GM04503 (cell line): ENCODE results near the gene PRIMA1.

Source experiments
- DNase-seq: peaks from one replicate; pipeline ENCODE4 v3.0.0-alpha.2; 2012; ENCODE audit warnings: low read depth

PRIMA1 gene

DNA sequence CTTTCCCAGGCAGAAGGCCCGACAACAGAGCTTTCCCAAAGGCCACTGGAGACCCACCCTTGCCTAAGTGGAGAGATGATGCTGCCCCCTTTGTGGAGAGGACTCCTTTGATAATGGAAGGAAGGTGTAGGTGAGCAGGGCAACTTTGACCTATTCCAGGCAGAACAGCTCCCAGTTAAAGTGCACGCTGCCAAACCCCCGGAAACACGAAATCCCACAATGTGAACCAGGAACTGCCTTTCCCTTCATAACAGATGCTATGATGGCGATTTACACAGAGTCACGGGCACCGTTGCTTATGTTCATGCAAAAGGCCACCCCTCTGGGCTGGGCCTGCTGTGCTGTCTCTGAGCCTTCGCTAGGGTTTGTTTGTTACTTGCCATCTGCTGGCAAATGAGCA is 34.6 kb downstream of the PRIMA1 start:
- no peak for DNase-seq

DNA sequence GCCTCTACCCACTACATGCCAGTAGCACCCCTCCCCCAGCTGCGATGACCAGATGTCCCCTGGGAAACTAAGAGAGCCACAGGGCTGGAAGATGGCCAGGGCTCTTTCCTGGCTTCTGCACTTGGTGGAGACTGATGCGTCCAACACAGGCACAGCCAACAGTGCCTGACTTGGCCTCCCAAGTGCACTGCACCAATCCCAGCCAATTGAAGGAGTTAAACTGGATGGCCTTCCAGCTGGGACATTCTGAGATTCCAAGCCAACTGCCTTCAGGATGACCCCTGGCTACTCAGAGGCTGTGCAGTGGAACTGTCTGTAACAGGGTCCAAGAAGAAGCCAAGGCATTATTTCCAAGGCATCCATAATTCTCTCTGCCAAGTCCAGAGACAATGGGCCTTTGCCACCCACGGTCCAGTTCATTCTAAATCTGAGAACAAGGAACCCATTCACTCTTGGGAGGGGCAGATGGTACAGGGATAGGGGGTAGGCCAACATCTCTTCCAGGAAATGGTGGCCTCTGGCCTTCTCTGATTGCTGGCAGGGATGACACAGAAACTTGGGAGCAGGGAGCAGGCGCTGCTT is 35.2 kb downstream of the PRIMA1 start:
- no peak for DNase-seq

DNA sequence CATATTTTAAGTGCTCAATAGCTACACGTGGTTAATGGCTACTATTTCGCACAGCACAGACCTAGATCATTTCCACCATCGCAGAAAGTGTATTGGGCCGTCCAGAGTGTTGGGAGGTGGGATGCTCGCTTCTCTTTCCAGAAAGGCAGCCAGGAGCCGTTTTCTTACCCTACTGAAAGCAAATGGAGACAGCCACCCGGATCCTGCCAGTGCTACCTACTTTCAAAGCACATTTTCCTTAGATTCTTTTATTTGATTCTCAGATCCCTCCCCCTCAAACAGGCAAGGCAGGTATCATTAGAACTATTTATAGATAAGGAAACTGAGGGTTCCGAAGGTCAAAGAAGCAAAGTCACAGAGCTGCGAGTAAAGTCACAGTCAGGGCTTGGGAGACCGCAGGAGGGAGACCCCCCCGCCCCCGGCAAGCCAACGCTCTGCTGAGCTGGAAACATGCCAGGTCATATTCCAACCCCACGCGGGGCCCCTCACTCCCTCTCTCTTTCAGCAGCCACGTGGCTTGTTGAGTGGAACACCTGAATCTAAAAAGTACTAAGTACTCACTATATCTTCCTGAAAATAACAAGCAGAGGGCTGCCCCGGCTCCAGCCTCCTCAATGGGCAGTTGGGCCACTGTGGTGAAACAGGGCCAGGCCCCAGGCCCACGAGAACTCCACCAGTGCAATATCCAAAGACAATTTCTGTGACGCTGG is 36.2 kb downstream of the PRIMA1 start:
- DNase-seq = no peak

DNA sequence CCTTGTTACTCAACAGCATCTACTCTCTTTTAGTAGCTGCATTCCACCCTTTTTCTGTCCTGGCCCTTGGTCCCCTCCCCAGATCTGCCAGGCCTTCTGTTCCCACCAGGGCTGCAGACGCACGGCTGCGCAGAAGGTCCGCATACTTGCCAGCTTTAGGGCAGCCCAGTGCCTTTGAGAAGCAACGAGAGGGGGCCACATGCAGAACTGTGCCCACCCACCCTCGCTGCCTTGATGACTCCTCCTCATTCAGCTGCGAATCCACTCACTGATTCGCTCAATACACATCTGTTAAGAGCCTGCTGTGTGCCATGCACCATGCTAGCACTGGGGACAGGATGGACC is 39.2 kb downstream of the PRIMA1 start:
- DNase-seq = no peak

DNA sequence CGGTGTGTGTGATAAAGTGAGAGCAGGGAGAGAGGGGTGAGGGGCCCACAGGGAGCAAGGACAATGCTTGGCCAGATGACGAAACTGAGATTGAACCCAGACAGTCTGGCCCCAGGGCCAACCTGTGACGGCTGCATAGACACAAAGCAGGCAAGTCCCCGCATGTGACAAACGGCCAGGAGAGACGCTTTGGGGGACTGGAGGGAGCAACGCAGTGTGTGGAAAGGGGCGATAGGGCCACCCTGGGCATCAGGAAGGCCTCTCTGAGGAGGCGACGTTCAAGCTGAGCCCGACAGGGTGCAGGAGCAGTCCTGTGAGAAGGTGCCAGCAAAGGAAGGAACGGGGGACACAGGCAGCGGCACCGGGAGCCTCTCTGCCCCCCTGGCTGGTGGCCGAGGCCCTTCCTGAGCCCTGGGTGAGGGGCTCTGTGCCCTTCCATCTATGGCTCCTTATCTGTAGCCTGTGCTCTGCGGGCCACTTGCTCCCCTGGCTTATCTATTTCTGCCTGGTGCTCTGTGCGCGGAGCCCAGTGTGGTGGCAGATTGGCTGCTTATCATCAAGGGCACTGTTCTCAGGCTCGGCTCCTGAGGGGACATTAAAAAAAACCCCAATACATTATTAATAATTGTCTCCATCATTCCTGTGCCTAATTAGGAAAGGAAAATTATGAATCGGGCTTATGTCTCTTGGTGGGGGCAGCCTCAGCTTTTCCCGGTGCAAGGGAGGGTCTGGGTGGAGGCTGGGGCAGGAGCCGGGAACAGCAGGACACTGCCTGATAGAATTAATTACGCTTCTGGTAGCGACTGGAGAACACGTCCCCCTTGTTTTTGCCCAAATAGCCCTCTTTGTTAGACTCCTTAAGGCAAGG is 39.8 kb downstream of the PRIMA1 start:
- no peak for DNase-seq

DNA sequence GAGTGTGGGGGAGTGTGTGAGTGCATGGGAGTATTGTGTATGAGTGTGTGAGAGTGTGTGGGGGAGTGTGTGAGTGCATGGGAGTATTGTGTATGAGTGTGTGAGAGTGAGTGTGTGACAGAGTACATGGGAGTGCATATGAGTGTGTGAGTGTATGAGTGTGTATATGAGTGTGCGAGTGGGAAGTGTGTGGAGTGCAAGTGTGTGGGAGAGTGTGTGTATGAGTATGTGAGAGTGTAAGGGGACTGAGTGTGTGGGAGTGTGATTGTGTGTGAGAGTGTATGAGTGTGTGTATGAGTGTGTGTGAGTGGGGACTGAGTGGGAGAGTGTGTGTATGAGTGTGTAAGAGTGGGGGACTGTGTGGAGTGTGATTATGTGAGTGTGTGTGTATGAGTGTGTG is 40.7 kb downstream of the PRIMA1 start:
- no peak for DNase-seq

DNA sequence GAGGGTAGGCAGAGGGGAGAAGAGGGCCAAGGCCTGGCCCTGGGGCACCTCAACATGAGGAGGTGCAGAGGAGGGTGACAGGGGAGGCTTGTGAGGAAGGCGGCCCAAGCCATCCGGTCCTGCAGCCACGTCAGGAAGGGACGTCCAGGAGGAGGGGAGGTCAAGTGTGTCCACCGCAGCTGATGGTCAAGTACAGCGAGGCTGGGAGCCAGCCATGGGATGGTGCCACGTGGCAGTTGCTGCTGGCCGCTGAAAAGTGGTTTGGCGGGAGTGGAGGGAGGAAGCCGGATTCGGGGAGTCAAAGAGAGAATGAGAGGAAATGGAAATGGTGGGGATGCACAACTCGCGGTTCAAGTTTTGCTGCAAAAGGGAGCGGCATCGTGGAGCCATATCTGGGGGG is 41.2 kb downstream of the PRIMA1 start:
- no peak for DNase-seq

DNA sequence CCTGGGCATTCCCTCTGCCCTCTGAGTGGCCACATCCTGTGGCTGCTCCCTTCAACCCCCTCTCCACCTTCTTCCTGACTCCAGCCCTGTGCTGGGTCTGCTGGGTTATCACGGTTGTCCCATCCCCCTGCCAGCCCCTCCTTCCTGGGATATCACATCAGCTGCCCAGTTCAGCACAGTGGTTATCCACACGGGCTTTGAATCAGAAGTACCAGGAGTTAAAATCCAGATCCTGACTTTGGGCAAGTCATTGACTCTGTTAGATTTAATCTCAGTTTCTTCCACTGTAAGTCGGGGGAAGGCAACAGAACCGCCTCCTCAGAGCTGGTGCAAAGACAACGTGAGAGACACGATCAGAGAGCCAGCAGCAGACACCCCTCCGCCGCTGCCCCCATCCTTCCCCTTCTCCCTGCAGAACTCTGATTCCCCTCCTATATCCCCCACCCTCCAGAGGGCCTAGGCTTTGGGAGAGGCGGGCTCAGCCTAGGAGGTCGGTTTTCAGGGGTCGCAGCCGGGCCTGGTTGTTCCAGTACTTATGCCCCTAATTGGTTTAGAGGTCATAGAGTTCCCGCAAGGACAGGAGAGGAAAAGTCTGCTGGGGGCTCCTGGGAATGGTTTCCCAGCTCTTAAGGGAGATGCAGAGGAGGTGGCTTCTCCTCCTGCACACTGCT is 42.5 kb downstream of the PRIMA1 start:
- no peak for DNase-seq

DNA sequence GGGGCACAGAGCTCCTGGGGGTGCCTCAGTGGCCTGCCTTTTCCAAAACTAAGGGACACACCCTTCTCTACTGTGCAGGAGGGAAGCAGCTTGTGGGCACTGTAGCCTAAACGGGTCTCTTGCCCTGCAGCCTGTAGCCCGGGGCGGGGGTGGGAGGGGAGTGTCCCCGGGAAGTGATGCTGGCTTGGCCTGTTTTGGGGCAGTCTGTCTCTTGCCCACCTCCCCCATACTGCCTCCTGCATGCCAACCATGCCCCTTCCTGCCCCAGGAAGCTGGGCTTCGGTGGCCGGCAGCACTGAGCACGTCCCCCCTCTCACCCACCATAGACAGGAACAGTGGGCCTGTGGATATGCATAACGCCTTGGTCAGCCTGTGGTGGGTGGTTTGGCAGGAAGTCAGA is 43.4 kb downstream of the PRIMA1 start:
- no peak for DNase-seq

DNA sequence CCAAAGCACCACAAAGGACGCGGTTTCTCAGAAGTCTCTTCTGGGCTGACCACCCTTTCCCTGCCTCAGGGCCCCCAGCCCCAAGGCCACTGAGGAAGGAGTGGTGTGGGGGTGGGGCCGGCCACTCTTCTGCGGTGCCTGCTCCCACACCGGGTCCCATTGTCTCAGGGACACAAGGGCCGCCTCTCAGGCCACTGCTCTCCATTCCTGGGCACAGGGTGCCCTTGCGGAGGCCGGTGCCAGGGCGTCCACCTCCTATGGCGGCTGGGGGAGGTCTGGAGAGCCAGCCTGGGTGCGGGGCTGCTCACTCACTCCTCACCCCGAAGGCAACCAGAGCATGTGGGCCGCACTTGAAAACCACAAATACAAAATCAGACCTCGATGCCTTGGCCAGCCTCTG is 44.1 kb downstream of the PRIMA1 start:
- DNase-seq = no peak

DNA sequence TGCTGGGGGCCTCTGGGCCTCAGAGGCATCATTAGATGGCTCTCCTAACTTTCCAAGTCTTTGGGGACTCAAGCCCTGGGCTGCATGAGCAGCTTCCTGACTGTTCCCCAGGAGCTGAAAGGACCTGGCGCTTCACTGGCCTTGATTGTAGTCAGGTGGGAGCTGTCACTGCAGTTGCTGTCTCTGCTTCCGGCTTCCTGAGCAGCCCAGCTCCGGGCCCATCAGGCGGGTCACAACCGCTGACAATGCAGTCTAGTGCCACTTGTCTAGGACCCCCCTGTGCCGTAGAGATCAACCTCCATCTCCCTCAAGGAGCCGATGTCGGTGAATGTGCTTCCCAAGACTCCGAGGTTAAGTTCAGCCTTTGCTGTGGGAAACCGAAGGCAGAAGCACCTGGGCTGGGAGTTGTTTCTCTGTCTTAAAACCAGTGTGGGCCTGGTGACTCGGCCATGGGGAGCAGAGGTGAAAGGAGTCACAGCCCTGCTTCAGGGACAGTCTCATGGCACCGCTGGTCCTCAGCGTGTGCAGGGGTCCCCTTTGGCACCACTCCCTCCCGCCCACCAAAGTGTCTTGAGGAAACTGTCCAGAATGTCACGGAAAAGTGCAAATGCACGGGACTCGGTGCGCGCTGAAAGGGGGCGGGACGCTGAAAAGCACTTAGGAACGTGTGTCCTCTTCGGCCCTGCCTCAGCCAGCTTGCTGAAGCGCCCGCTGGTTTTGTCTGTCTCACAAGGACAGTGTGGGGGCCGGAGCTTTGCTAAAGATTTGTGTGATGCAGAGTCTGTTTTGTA is 44.8 kb downstream of the PRIMA1 start:
- DNase-seq = no peak

DNA sequence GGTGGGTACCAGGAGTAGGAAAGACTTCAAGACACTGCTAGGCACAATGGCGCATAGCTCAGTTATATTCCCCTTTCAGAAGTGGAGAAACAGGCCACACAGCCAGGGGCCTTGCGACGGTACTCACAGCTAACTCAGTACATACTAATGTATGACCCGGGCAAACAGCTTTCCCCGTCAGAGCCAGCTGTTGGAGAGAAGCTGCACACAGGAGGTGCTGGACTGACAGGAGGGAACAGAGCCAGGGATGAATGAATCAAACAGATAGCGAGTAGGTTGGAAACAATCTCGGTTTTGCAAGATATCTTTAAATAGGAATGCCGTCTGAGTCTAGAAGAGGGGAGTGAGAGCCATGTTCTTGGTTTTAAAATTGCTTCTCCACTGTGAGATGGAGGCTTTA is 45.5 kb downstream of the PRIMA1 start:
- DNase-seq = no peak

DNA sequence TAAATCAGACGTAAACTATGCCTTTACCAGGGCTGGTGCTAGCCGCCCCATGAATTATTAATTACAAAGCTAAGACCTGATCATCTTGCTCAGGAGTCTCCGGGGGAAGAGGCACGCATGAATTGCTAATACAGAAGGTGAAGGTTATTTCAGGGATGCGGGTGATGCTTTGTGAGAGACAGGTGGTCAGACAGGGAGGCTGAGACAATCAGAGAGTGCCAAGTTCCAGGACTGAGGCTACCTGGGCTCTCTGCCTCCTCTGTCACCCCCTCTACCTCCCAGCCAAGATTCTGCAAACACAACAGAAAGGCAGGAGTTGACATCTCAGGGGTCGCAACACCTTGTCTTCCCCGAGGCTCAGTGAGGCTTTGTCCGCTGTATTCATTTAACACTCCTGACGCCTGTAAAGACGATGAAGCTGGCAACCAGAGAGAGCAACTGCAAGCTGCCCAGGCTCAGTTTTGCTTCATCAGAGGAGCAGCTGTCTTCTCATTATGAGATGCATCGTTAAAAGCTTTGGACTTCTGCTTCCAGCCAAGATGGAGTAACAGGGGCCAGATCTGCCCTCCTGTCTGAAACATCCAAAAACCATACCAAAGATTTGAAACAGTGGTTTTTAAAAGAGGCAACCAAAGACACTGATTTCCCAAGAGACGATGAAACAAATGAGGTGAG is 46.6 kb downstream of the PRIMA1 start:
- DNase-seq = no peak

DNA sequence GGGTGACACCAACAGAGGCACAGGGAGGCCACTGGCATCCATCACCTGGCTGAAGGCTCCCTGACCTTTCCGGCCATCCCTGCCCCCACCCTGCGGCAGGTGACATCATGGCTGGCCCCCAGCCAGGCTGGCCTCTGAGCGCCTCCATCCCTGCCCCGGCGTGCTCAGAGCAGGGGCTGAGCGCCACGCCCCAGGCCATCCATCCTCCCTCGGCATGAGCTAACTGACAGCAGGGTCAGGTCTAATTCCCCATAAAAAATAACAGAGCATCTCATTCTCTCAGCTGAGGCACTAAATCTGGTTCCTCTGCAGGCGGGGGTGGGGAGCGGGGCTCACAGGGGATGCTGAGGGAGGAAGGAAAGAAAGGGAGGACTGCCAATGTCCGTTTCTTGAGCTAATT is 50.7 kb downstream of the PRIMA1 start:
- no peak for DNase-seq

DNA sequence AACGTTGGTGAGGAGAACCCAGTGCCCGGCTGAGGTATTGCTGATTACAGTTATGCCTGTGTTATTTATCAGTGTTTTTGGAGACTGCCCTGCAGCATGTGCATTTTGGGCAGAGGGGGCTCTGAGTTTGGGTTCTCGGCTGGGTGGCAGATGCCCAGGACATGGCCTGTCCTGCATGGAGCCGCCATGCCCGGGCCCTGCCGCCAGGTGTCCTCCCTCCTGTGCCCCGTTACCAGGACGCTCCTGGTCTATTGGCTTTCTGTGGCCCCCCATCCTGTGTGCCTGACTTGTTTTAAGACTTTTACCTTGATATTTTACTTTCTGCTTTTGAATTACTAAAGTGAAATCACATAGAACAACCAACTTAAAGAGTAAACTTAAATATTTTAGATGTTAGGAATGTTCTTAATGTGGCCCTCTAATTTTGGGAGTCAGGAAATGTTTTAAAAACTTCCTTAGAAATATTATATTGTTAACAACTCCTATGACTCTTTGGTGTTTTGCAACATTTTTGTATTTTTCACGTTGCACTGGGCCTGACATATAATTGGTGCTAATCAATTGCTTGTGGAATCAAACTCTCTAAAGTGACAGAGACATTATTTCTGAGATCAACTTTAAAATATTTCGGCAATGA is 51.8 kb downstream of the PRIMA1 start:
- no peak for DNase-seq

DNA sequence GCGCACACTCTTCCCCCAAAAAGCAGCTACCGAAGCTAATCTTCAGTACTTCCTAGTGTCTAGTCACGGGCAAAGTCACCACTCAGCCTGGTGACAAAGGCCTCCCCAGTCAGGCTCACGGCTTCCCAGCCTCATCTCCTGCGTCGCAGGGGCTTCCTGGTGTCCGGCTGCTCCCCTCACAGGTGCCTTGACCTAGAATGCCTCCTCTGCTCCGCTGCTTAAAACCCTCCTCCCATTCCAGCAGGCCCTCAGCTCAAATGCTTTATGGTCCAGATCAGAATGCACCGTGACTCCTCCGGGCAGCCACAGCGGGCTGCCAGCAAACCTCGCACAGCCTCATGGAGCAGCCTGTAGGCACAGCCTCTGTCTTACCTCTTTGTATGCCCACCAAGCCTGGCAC is 53.1 kb downstream of the PRIMA1 start:
- no peak for DNase-seq

DNA sequence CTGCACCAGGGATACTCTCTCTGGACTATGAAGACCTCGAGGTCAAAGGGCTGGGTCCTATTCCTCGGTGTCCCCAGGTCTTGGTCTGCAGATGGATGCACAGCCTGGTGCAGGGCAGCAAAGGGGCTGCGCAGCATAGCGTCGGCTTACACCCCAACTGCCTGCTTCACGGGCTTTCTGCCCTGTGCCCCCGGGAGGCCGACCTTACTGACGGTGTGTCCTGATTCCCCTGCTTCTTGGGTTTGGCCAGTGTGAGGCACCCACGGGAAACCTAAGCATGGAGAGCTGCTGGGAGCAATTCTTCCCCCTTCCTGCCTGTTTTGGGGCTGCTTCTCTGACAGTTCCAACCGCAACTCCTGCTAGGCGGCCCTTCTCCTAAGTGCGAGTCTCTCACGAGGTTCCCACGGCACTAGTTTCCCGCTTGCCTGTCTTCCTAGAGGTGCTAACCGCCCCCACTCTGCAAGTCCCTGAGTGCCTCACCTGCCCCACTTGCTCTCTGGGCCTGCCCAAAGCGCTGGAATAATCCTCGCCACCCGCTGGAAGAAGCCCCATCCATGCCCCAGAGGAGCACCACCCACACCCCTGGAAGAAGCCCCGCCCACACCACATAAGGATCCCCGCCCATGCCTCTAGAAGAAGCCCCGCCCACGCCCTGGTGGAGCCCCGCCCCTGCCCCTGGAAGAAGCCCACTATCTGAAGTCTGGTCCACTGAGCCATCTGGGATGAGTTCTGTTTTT is 54.0 kb downstream of the PRIMA1 start:
- no peak for DNase-seq

DNA sequence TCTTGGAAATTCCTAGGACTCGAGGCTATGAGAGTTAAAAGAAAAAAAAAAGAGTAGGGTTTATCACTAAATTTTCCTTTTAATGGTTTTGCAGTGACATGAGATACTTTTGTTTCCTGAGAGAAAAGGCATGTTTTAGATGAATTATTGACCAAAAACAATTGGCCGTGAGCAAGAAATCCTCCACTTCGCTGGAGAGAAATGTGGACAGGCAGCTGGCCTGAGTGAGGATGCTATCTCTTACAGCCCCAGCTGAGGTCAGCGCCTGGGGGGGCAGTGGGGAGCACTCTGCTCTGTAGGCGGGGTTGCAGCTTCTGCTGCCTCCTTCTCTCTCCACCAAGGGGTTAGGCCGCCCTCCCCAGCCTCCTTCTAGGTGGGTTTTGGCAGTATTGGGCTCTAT is 54.7 kb downstream of the PRIMA1 start:
- no peak for DNase-seq

DNA sequence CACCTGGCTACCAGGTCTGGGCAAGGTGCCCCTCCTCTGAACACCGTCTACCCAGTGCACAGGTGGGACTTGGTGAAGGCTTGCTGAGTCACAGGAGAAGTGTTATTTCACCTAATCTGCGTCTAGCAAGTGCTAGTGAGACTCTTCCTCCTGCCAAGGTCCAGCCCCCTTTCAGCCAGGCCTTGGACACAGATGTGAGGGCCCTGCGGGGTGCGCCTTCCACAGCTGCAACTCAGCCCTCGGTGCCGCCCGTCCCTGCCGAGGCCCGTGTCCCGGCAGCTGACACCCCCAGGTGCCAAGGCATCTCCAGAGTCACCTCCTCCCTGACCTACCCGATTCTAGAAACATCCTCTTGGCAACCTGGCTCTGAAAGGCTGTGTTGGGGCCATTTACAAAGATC is 55.1 kb downstream of the PRIMA1 start:
- DNase-seq = no peak

DNA sequence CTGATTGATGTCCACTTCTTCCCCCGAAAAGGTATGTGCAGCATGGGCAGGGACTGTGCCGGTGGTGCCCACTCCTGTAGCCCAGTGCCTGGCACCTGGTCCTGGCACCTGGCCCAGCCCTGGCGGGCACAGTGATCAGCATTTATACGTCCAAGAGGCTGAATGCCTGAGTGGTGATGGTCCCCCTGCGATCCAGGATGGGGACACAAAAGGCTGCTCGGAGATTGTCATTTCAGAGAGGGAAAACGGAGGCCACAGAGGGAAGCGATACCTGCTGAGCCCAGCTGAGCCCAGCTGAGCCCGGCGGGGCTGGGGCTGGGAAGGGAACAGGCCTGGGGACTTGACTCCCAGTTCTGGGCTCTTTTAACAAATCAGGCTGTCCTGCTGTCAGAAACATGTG is 55.8 kb downstream of the PRIMA1 start:
- DNase-seq = no peak
